Lung microvascular endothelial cell (primary cell): ENCODE data around the gene APOD. TPM values are rescaled to one million over a fixed set of nuclear protein-coding genes. Genes with fewer than 3 reads are reported as not detected.

ENCODE experiments used
- DNase-seq, 2 donors: peaks; one replicate each; pipeline versions ENCODE4 v3.0.0 to v3.0.0-alpha.2; 2010; ENCODE audit warnings: low read depth in 2 of 2
- total RNA-seq: library from RNA; depleted of rRNA; stranded (reverse); fragments of >200 nt; gene quantifications from 2 replicates; pipeline ENCODE4 v1.2.1, GENCODE V29; 2014

The APOD gene
- total RNA-seq, 1 donor from 2014 or later: 144 TPM

DNA sequence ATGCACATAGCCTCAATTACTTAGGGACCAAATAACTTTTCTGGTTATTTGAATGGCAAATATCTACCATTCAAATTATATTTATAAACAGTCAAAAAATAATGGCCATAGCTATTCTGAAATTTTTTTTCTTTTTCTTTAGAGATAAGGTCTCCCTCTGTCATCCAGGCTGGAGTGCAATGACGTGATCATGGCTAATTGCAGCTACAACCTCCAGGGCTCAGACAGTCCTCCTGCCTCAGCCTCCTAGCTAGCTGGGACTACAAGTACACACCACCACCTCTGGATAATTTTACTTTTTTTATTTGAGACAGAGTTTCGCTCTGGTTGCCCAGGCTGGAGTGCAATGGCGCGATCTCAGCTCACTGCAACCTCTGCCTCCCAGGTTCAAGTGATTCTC lies 57.2 kb downstream of the APOD start:
- no peak for DNase-seq

DNA sequence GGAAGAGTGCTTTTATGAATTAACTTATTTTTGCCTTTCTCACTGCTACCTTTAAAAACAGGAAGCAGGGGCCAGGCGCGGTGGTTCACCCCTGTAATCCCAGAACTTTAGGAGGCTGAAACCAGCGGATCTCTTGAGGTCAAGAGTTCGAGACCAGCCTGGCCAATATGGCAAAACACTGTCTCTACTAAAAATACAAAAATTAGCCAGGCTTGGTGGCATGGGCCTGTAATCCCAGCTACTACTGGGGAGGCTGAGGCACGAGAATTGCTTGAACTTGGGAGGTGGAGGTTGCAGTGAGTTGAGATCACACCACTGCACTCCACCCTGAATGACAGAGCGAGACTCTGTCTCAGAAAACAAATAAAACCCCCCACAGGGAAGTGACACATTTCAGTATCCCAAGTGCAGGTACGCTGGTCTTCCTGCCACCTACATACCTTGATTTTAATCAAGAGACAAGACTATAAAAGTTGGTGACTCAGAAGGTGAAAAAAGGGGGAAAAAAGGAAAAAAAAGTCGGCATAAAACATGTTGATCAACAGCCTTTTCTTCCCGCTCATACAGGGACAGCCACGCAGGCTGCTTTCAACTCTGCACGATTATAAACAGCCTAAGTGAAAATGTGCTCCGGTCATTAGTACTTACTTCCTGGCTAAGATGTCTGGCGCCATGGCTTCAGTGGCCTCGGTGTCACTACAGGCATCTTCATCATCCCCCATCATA lies 59.4 kb downstream of the APOD start:
- DNase-seq: no peak

DNA sequence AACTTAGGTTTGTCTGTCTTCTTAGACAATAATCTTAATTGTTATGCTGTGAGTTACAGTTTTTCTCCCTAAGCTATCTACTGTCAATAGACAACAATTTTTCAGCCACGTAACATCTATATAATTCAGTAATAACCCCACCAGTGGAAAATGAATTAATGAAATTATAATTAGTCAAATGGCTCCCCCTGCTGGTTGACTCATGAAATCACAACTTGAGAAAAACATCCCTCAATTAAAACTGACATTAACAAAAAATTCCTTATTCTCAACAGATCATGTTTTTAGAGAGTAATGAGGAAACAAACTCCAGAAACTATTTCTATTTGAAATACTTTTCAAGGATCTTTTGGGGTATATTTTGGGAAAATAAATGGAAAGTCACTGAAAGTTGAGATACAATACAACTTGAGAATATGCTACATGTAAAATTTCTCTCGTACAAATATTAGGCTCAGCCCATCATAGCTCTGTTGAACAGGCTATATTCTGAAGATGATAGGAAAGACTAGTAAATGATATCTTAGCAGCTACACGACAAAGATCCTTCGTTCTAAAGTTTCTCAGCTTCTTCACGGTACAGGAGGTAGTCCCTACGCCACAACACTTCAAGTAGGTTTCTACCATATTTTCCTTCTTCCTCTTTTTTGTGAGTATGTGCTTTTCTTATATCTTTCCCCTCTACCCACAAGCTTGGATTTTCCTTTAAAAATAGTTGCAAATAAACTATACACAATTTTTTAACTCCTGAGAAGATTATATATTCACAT lies 61.3 kb downstream of the APOD start:
- peak; percentile 45 to 59 for DNase-seq

Other genes with a start within 250 kb of the APOD start
- gene ACAP2, start 140.9 kb downstream of the APOD start, total RNA-seq: 33.1 and 36.5 TPM in 2 replicates
- gene PPP1R2, start 40.6 kb downstream of the APOD start, total RNA-seq: 147 and 434 TPM in 2 replicates
- under 0.01 TPM in 2 replicates for gene MUC20, start 137.0 kb upstream of the APOD start, total RNA-seq
- not detected in 2 replicates for gene MUC4, start 228.0 kb upstream of the APOD start, total RNA-seq